ENCODE measurements around the gene CEP128. TPM values are rescaled to one million over a fixed set of nuclear protein-coding genes. Genes with fewer than 3 reads are reported as not detected.

The CEP128 gene
- total and polyA plus RNA-seq, 2 experiments from 2014 or later = 7.6 to 17.6 TPM

- H2AFZ ChIP-seq = no peak overlapping the region
- DNase-seq (ENCODE audit: low spot score) = no peak
- H3K27ac Mint-ChIP-seq = no peak overlapping the region
These were observed 281.8 kb downstream of the CEP128 start for GRCh38 chr14:80659783-80660182.

More at GRCh38 chr14:80659783-80660182, 281.8 kb downstream of the CEP128 start:
- H3K4me3 Mint-ChIP-seq = no peak overlapping the region
- H3K9me2 ChIP-seq (ENCODE audit: insufficient read depth) = no peaks in the 10 kb centered on the region
- no peaks in the 10 kb centered on the region for H3K27me3 Mint-ChIP-seq (ENCODE audit: insufficient read depth, low read depth, poor library complexity)
- H3K27ac ChIP-seq (ENCODE audit: low read depth) = no peak overlapping the region
- ATAC-seq = no peak
- no peaks in the 10 kb centered on the region for H4K20me1 ChIP-seq (replicated peaks; ENCODE audit: insufficient read depth)
- H3K4me2 ChIP-seq = no peak overlapping the region
- no peaks in the 10 kb centered on the region for H3K27me3 ChIP-seq (ENCODE audit: insufficient read depth)
- peaks cover 6% of the 10 kb centered on the region for H3K4me1 Mint-ChIP-seq
- H3K4me3 ChIP-seq = no peak overlapping the region
- no peaks in the 10 kb centered on the region for H3K36me3 ChIP-seq (ENCODE audit: insufficient read depth)
- no peaks in the 10 kb centered on the region for H3K9me3 Mint-ChIP-seq
- peaks cover 4% of the 10 kb centered on the region; the same call in 1 of the 2 replicates for H3K4me1 ChIP-seq (ENCODE audit: insufficient read depth)
- no peaks in the 10 kb centered on the region for H3K79me2 ChIP-seq (replicated peaks; ENCODE audit: insufficient read depth)
- no peaks in the 10 kb centered on the region for H3K36me3 Mint-ChIP-seq (ENCODE audit: low read depth)
- no peak for TF ChIP-seq NANOG (IDR thresholded peaks at IDR 0.05; ENCODE audit: borderline replicate concordance)
- no peak for TF ChIP-seq EZH2phosphoT487 (IDR thresholded peaks at IDR 0.05; ENCODE audit: unreplicated experiment)
- TF ChIP-seq CTCF (conservative IDR thresholded peaks at IDR 0.05; ENCODE audit: low read depth in 2 of 2) = no peak
- TF ChIP-seq STAT1 (IDR thresholded peaks at IDR 0.05; ENCODE audit: unreplicated experiment) = no peak
- no peak for TF ChIP-seq ETS1 (IDR thresholded peaks at IDR 0.05)
- TF ChIP-seq REST (IDR thresholded peaks at IDR 0.05; ENCODE audit: unreplicated experiment) = no peak
- no peak for TF ChIP-seq ZNF462 (CRISPR knock-in tag; IDR thresholded peaks at IDR 0.05)
- TF ChIP-seq ZNF114 (CRISPR knock-in tag; IDR thresholded peaks at IDR 0.05) = no peak
- TF ChIP-seq POLR2AphosphoS5 (IDR thresholded peaks at IDR 0.05; ENCODE audit: low read depth) = no peak
- no peak for TF ChIP-seq ZNF331 (CRISPR knock-in tag; IDR thresholded peaks at IDR 0.05; ENCODE audit: low read depth)
- no peak for TF ChIP-seq JUNB (IDR thresholded peaks at IDR 0.05; ENCODE audit: unreplicated experiment)
- TF ChIP-seq EZH2 (IDR thresholded peaks at IDR 0.05; ENCODE audit: low read depth, unreplicated experiment) = no peak
- no peaks in the 10 kb centered on the region for H3F3A ChIP-seq (replicated peaks; ENCODE audit: low read depth)
